ENCODE results near the gene TCF7L2.

Gene TCF7L2

GRCh38 chr10:113027230-113027573, 77.2 kb downstream of the TCF7L2 start:
- in situ Hi-C loops (cut with MboI; ENCODE audit: low sequenced_read_pairs, unreplicated experiment), result no loop called here
- TF ChIP-seq CTCF (IDR thresholded peaks at IDR 0.05; ENCODE audit: borderline replicate concordance, control extremely low read depth, extremely low read depth, insufficient read depth, missing control alignments), result no peak
- no peak for DNase-seq (ENCODE audit: low spot score)

- no peak for DNase-seq (ENCODE audit: low spot score)
- TF ChIP-seq CTCF (IDR thresholded peaks at IDR 0.05; ENCODE audit: borderline replicate concordance, control extremely low read depth, extremely low read depth, insufficient read depth, missing control alignments), result no peak
- in situ Hi-C loops (cut with MboI; ENCODE audit: low sequenced_read_pairs, unreplicated experiment), result no loop called here
Observed at GRCh38 chr10:113027574-113028455, 77.8 kb downstream of the TCF7L2 start.

DNA sequence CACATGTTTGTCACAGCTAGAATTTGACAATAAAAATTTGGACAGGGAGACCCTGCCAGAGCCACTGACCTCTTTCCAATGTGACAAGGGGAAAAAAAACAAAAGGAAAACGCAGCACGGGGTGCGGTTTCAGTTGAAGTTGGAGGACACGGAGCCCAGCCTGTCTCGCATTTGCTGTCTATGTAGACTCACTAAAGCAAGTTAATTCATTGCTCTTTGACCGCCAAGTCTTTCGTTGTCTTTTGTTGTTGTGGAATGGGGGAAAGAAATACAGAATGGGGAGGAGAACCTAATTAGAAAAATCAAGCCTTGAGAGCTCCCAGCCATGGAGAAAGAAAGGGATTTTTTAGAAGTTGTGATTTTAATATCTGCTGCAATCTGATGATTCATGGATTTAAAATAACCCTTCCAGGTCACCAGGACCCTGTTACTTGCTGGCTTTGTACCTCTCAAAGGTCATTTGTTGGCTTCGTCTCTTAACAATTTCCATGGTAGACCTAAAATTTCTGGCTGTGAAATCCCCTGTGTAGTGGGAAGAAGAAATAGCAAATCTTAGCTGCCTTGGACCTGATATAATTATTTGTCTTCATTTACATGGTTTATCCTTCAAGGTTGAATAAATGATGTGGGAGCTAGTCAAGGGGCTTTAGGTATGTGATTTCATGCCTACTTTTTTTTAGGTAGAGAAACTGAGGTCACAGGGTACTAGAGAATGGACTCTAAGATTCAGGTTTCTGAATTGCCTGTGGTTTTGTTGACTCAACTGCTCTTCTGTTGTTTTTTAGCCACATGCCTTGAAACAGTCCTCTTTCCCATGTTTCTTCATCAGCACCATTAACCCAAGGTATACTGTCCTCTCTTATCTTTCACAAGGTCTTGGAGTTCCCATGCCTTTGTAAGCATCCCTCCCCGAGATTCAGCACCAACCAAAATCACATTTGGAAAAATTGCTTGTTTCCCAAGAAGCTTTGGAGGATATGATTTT, 78.7 kb downstream of the TCF7L2 start:
- no peak for TF ChIP-seq CTCF (IDR thresholded peaks at IDR 0.05; ENCODE audit: borderline replicate concordance, control extremely low read depth, extremely low read depth, insufficient read depth, missing control alignments)
- no peak for DNase-seq (ENCODE audit: low spot score)
- in situ Hi-C loops (cut with MboI; ENCODE audit: low sequenced_read_pairs, unreplicated experiment), result no loop called here

DNA sequence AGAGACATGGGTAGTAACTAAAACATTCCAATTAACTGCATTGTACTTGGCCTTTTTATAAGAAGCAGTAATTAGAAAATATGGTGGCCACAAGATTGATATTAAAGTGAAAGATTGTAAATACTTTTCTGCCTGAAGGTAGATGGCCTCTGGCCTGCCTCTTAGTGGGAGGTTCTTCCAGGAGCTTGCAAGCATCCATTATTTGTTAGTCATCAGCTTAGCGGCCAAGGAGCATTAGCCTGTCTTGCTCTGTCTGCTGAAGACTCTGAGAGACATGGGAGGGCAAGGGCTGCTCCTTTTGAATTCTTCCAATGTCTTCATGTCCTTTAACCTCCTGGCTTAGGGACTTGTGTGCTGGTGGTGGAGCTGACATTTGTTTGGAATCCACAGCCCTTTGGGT, 80.4 kb downstream of the TCF7L2 start:
- no peak for DNase-seq (ENCODE audit: low spot score)
- TF ChIP-seq CTCF (IDR thresholded peaks at IDR 0.05; ENCODE audit: borderline replicate concordance, control extremely low read depth, extremely low read depth, insufficient read depth, missing control alignments), result no peak
- in situ Hi-C loops (cut with MboI; ENCODE audit: low sequenced_read_pairs, unreplicated experiment), result no loop called here

DNA sequence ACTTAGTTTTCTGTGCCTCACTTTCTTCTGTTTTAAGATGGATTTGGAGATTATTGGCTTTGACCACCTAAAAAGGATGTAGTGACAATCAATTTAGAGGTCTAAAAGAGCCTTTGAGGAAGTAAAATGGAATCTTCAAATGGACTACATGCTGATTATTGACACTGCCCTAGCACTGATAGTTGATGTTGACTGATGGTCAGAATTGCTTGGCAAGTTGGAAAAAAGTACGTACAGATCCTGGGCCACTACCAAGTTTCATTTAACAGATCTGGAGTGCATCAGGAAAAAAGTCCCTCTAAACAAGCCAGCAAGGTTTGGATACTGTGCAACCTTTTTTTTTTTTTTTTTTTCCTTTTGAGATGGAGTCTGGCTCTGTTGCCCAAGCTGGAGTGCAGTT, 81.1 kb downstream of the TCF7L2 start:
- in situ Hi-C loops (cut with MboI; ENCODE audit: low sequenced_read_pairs, unreplicated experiment), result no loop called here
- TF ChIP-seq CTCF (IDR thresholded peaks at IDR 0.05; ENCODE audit: borderline replicate concordance, control extremely low read depth, extremely low read depth, insufficient read depth, missing control alignments), result no peak

GRCh38 chr10:113033991-113034390, 83.9 kb downstream of the TCF7L2 start:
- in situ Hi-C loops (cut with MboI; ENCODE audit: low sequenced_read_pairs, unreplicated experiment), result no loop called here
- TF ChIP-seq CTCF (IDR thresholded peaks at IDR 0.05; ENCODE audit: borderline replicate concordance, control extremely low read depth, extremely low read depth, insufficient read depth, missing control alignments), result no peak
- DNase-seq (ENCODE audit: low spot score), result no peak

More for the DNA sequence above, 81.1 kb downstream of the TCF7L2 start:
- DNase-seq (ENCODE audit: low spot score), result no peak

Data from GM13976 (cell line).